ENCODE results near the gene COG4.
A peak's percentile ranks its signal among the peaks of the same experiment; 100 is the strongest.
"Not testable (repeated sequence)": the region's sequence is repeated elsewhere in the genome, so short reads cannot be mapped to it uniquely, and the experiment has no call there.

Gene COG4

GRCh38 chr16:70523076-70523742 is at the start of gene COG4:
COG4 (minus strand) TSS chr16:70523554; CDS start chr16:70523543, 11 bp downstream.
- peak; percentile 84 for DNase-seq (ENCODE audit: low read depth, low spot score)

DNA sequence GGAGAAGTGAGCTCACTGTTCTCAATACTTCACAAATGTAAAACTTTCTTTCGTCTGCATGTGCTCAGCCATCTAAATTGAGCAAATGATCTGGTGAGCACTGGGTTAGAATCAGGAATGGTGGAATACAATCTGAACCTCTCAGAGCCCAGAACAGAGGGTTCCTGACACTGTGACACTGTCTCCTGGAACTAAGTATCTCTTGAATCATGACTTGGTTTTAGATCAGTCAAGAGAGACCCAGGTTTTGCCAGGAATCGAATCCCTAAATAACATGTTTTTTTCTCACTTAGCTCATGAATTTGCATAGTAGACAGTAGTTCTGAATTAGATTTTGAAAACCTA is 49.5 kb upstream of the COG4 start:
- no peak for DNase-seq (ENCODE audit: low read depth, low spot score)

- DNase-seq (ENCODE audit: low read depth, low spot score): no peak
These were observed 48.9 kb upstream of the COG4 start for GRCh38 chr16:70572050-70572925.

GRCh38 chr16:70571623-70572022 is 48.3 kb upstream of the COG4 start:
- DNase-seq (ENCODE audit: low read depth, low spot score): no peak

DNA sequence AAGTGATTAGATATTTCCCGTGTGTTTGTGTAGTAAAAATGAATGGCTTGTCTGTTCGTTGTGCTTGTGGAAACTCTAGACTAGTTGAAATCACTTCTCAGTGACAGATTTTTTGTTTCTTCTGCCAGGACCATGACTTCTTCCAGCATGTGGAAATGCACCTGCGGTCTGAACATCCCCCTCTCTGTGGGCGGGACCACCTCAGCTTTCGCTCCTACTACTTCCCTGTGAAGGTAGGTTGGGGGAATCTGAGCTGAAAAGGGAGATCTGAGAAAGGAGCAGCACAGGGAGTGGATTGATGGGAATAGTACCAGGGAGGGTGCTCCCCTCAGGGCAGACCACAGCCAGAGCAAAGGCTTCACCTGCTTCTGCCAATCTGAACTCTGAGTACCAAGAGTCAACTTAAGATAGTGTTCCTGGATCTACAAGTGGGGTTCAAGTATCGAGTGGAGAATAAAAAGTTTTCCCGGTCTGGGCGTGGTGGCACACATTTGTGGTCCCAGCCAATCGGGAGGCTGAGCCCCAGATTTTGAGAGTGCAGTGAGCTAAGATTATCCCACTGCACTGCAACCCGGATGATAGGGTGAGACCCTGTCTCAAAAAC is 47.7 kb upstream of the COG4 start:
- DNase-seq (ENCODE audit: low read depth, low spot score): no peak

DNA sequence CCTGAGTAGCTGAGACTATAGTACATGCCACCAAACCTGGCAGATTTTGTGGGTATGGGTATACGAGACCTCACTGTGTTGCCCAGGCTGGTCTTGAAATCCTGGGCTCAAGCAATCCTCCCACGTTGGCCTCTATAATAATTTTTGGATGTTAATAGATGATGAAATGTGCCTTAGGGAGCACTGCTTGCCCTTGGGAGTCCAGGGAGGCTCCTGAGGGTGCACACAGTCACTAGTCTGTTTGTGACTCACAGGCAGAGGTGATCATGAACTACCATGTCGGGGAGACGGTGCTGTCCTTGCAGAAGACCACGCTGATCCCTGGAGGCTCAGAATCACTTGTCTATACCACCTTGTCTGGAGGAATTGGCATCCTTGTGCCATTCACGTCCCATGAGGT is 46.4 kb upstream of the COG4 start:
- no peak for DNase-seq (ENCODE audit: low read depth, low spot score)

DNA sequence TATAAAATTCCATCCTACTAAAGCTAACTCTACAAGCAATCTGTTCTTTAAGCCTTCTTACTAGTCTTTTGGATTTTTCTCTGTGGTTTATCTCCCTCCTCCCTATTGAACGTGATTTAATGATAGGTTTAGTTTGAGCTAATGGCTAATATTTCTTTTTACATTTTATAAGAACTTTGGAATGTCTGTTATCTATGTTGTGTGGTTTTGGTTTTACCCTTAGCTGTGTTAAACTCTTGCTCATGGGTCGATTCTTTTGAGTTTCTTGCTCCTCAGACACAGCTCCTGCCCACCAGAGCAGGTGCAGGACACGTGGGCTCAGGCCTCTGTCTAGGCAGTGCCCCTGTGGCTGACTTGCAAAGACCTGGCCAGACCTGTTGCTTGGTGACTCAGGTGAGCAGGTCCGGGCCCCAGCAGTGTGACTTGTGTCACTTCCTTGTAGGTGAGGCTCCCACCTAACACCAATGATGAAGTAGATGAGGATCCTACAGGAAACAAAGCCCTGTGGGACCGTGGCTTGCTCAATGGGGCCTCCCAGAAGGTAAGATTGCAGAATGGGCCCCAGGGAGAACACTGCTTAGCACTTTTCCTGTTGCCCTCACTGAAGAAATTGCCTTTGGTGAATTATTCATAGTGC is 45.4 kb upstream of the COG4 start:
- DNase-seq (ENCODE audit: low read depth, low spot score): no peak

- DNase-seq (ENCODE audit: low read depth, low spot score): no peak
These were observed 41.7 kb upstream of the COG4 start for GRCh38 chr16:70565053-70565452.

- DNase-seq (ENCODE audit: low read depth, low spot score): no peak
These were observed 40.3 kb upstream of the COG4 start for GRCh38 chr16:70563636-70564035.

DNA sequence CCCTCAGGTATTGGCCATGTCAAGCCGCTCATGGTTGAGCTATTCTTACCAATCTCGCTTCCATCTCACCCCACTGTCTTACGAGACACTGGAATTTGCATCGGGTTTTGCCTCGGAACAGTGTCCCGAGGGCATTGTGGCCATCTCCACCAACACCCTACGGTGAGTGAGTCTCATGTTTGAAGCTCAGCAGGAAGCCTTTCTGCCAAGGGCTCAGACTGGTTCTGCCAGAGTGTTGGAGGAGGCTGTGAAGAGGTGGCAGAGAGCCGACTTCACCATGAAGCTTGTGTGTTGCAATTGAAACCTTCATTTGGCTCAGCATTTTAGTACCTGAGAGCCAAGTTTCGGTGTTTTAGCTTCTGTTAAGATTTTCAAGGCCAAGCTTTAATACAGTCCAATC is 38.3 kb upstream of the COG4 start:
- no peak for DNase-seq (ENCODE audit: low read depth, low spot score)

DNA sequence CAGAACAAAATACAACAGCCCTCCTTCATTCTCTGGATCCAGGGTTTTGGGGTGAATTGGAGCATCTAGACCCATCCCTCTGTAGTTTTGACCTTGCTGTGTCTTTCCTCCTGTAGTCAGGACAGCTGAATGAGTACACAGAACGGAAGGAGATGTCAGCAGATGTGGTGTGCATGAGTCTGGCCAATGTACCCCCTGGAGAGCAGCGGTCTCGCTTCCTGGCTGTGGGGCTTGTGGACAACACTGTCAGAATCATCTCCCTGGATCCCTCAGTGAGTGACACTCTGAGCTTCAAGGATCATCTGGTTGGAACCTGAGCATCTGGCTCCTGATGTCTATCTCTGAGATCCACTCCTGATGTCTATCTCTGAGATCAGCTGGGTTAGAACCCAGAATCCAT is 32.7 kb upstream of the COG4 start:
- DNase-seq (ENCODE audit: low read depth, low spot score): no peak

GRCh38 chr16:70553645-70554044 is 30.3 kb upstream of the COG4 start:
- DNase-seq (ENCODE audit: low read depth, low spot score): no peak

GRCh38 chr16:70552675-70553074 is 29.3 kb upstream of the COG4 start:
- no peak for DNase-seq (ENCODE audit: low read depth, low spot score)

- DNase-seq (ENCODE audit: low read depth, low spot score): no peak
These were observed 28.4 kb upstream of the COG4 start for GRCh38 chr16:70551788-70552187.

- no peak for DNase-seq (ENCODE audit: low read depth, low spot score)
These were observed 26.7 kb upstream of the COG4 start for GRCh38 chr16:70550082-70550481.

DNA sequence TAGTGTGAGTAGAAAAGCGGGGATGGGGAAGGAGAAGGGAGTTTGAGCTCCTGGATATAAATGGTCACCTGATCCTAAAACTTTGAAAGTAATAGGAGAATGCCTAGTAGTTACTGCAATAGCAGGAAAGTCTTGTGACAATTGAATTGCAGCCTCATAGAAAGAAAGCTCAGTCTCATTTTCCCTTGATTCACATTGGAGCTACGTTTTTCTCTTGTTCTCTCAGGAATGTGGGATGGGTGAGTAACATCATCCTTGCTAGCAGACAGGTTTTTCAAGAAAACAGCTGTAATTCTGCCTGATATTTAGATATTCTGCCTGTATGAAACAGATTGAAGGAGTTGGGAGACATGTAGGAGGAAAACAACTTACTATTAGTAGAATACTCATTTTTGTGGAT is 25.6 kb upstream of the COG4 start:
- DNase-seq (ENCODE audit: low read depth, low spot score): no peak

DNA sequence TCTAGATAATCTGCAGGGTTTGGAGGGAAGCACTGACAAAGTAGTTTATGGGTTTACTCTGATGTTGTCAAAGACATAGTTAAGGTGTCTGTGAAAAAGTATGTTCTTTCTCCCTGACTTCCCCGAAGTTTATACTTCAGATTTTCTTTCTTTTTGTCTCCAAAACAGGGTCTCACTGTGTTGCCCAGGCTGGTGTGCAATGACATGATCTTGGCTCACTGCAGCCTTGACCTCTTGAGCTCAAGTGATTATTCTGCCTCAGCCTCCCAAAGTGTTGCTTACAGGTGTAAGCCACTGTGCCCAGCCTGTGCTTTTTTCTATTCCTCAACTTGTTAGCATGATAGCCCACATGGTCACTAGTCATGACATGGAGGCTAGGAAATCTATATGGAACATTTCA is 21.2 kb upstream of the COG4 start:
- no peak for DNase-seq (ENCODE audit: low read depth, low spot score)

DNA sequence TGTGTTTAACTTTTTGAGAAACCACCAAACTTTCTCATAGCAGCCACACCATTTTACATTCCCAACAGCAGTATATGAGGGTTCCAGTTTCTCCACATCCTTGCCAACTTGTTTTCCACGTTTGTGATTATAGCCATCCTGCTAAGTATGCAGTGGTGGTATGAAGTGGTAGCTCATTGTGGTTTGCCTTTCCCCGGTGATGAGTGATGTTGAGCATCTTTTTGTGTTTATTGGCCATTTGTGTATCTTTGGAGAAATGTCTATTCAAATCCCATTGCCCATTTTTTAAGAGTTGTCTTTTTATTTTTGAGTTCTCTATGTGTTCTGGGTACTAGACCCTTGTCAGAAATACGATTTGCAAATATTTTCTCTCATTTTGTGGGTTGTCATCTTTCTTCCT is 17.6 kb upstream of the COG4 start:
- no peak for DNase-seq (ENCODE audit: low read depth, low spot score)

DNA sequence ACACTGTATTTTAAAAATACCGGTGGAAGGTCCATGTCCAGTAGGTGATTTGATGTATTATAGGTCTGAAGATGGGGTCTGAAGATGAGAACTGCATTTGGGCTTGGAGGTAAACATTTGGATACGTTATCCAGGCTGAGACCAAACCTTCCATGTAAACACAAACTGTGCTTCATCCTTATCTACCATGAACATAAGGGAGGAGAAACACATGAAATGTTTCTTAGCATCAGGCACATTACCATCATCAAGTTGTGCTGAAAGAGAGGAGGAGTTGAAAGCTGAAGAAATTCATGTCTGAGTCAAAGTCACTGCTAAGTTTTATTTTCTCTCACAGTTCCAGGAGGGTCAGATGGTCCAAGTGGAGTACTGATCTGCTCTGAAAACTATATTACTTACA is 11.6 kb upstream of the COG4 start:
- no peak for DNase-seq (ENCODE audit: low read depth, low spot score)

GRCh38 chr16:70529954-70530353 is 6.6 kb upstream of the COG4 start:
- not testable (repeated sequence) for DNase-seq (ENCODE audit: low read depth, low spot score)

- DNase-seq (ENCODE audit: low read depth, low spot score): no peak
These were observed 5.9 kb upstream of the COG4 start for GRCh38 chr16:70529051-70529777.
